Activated CD4-positive, alpha-beta T cell treated with anti-CD3 and anti-CD28 coated beads, Interleukin-2, amount 50 U/mL, for 24 hours (primary cell): ENCODE results near the gene OMA1.
"Not testable (repeated sequence)": the region's sequence is repeated elsewhere in the genome, so short reads cannot be mapped to it uniquely, and the experiment has no call there.

Source experiments
- DNase-seq, 2 donors: peaks; one replicate each; pipeline ENCODE4 v3.0.0-alpha.2; 2020; ENCODE audit warnings: low read depth in 1 of 2, low spot score in 1 of 2

Gene OMA1

DNA sequence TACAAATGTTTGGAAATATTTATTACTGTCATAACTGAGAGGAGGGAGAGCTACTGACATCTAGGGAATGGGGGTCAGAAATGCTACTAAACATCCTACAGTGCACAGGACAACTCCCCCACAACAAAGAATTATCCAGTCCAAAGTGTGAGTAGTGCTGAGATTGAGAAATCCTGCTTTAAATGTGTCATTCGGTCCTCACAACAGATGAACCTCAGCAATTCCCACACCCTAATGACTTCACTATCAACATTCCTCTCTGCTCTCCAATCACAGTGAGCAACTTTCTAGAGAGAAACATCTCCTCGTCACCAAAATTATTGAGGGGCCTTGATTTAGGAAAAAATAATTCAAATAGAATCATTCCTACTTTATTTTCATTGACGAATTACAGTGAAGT is 18.0 kb downstream of the OMA1 start:
- DNase-seq = no peak

DNA sequence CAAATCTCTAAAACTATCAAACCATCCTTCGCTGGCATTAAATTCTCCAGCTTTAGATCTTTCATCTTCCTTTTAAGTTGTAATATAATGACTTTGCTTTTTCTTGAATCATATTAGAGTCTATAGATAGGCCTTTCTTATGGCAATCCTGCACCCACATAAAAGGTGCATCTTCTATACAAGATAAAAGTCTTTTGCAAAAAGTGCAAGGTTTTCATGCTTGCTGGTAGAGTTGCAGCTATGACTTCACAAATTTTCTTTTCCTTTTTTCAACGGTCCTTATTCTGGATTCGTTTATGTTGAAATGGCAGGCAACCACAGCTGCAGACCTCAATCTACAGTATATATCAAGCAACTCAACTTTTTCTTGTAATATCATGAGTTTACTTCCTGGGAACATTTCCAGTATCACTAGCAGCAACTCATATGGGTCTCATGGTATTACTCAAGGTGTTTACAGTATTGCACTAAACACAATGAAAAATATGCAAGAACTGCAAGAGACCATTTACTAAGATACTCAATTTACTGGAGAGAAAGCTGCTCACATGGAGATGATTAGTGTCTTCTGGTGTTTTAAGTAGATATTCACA is 22.1 kb downstream of the OMA1 start:
- no peak for DNase-seq

DNA sequence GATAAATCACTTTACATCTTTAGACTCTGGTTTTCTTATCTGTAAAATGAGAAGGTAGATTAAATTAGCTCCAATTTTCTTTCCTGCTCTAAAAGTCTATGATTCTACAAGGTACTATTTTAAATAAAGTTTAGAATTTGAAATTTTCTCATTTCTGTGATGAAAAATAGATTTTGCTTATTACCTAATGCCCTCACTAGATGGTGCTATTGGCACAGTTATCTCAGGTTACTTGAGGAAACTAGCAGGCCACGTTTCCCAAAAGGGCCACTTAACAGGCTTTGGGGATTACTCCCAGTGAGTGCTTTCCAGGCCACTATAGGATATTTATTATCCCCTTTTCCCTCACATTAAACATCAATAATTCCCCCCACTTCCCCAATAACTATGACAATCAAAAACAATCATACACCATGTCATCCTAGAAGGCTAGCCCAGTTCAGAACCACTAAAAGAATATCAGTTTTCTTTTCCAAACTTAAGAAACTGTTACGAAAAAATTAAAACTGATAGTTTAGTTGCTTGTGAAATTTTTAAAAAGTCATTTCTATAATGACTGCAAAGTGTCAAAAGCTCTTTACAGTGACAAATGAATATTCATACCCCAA is 30.6 kb downstream of the OMA1 start:
- DNase-seq = peak in 1 of 2 donors; percentile 26

DNA sequence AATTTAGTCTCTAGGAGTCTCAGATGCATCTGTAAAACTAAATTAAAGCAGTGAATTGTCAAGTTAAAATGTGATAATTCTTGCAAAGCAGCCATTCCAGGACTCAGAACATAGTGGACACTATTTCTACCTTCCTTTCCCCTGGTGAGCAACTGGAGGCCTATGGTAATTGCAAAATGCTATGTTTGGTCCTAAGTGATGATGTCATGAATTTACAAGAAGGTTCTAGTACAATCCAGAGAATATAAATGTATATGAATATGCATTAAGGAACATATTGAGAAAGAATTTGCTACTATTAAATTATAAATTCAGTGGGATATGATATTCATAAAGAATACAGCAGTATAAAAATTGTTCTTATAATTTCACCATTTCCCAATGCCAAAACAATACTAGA is 32.6 kb downstream of the OMA1 start:
- DNase-seq = no peak

- DNase-seq = no peak
Observed at GRCh38 chr1:58508629-58509028, 37.9 kb downstream of the OMA1 start.

DNA sequence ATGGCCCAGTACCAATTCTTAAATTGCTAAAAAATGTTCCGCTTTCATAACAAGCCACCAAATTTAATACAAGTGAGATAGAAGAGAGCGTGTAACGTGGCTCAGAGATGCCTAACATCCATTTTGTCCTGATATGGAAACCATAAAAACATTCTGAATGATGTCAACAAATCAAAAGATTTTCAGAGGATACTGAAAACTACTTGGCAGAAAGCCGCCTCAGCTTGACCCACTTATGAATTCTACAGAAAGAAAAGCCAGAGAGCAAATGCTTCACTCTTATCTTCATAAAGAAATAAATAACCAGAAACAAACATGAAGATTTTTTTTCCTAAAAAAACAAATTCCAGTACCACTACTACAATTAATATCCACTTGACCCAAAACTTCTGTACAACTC is 41.2 kb downstream of the OMA1 start:
- no peak for DNase-seq

- no peak for DNase-seq
Observed at GRCh38 chr1:58502519-58502918, 44.0 kb downstream of the OMA1 start.

GRCh38 chr1:58500043-58500442 is 46.5 kb downstream of the OMA1 start:
- no peak for DNase-seq

DNA sequence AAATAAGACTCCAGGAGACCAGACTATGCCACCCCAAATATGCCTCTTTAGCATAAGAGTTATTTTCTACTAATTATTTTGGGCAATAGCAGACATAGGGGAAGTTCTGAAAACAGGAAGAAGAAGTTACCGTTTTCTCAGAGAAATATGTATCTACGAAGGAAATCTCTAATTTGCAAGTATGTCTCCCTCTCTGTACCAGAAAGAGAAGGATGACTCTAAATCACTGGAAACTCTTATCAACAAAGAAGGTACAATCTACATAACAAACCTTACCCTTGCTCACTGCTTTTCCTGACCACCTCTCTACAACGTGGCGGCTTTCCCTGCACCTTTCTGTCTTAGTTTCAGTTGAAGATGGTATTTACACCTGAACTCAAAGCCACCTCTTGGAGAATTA is 49.0 kb downstream of the OMA1 start:
- DNase-seq = no peak

DNA sequence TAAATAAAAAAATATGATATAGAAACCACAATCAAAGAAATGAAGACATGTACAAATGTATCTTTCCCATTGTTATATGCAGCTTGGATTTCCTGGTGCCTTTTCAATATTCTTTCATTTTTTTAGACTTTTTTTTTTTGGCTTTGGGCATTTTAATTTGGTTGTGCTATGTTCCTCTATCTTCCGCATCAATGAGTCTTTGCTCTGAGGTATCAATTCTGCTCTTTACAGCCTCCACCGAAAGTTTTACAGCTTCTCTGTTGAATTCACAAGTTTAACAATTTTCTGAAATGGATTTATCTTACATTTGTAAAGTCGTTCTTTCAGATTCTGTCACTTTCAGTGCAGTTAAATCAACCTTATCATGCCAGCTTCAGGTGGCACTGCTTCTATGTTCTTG is 50.5 kb downstream of the OMA1 start:
- DNase-seq = no peak

DNA sequence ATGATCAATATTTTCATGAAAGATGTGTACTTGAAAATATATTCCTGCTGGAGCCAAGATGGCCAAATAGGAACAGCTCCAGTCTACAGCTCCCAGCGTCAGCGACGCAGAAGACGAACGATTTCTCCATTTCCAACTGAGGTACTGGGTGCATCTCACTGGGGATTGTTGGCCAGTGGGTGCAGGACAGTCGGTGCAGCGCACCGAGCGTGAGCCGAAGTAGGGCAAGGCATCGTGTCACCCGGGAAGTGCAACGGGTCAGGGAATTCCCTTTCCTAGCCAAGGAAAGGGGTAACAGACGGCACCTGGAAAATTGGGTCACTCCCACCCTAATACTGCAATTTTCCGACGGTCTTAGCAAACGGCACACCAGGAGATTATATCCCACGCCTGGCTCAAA is 57.6 kb downstream of the OMA1 start:
- DNase-seq = not testable (repeated sequence)

DNA sequence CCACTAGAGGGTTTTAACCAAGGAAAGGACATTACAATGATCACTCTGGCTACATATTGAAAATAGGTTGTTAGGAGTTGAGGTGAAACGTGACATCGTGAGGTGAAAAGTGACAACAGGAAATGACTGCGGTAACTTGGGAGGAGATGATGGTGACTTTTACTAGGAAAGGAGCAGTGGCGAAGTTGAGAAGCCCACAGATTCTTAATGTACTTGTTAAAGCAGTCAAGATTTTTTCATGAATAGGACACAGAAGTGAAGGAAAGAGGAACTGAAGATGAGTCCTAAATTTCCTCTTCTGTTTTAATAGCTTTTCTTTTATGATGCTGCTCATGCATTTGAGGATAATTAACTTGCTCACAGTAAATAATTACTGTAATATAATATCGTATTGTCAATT is 59.5 kb downstream of the OMA1 start:
- DNase-seq = no peak

DNA sequence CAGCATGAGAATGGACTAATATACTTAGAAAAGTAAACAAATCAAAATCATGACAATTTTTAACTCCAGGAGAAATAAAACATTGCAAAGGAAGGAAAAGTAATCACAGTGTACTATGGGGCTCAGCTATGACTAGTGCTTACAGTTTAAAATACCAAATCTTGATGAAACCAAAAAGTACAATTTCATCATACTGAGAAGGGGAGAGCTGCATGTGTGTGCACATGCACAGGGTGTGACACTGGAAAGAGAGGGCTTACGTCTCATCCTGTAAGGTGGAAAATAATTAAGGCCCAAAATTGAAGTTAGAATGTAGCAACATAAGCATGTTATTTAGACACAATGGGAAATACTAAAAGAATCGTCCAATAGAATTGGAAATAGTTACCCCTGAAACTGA is 64.6 kb downstream of the OMA1 start:
- DNase-seq = no peak

DNA sequence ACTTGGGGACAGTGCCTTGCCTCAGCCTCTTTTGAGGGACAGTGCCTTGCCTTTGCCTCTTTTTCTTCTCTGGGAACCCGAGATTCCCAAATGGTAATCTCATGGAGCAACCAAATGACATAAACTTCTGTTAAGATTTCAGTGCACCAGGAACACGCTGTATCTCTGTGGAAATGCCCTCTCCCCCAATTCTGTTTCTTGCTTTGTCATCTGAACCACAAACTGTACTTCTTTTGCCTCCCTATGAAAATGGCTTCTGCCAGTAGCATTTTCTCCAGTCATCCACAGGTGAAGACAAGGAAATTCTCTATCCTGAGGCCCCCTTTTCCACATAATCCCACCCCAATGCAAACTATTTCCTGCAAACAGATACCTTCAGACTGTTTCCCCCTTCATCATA is 66.3 kb downstream of the OMA1 start:
- DNase-seq = no peak

- no peak for DNase-seq
Observed at GRCh38 chr1:58477390-58477789, 69.1 kb downstream of the OMA1 start.

DNA sequence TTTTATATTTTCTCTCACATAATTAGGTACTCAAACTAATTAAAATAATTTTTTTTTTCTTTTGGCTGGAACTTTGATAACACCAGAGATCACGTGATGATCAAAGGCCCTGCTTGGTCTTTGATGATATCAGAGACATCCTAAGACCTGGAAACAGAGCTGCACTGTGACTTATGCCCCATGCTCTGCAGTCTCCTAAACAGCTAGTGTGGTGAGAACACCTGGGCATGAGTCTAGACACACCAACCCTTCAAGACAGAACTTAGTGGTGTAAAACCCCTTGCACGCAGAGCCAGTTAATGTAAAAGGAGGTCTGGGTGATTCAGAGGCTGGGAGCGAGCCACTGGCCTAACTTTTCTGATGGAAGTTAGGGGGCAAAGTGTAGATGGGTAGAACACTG is 70.3 kb downstream of the OMA1 start:
- no peak for DNase-seq

DNA sequence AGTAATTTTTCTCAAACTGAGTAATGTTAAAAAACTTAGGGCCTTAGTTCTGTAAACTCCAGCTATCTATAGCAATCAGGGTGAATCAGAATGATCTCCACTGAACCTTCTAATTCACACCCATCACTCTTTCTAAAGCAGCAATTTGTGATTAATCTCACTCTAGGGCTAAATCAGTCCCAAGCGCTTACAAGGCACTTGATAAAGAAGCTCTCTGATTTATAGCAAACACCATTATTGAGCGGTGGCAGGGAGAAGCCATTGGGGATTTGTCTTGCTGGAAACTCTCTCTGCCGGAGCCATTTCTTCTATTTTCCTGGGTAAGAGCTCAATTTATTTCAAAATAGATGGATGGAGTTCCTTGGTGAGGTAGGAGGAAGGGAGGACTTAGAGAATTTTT is 77.0 kb downstream of the OMA1 start:
- DNase-seq = no peak

DNA sequence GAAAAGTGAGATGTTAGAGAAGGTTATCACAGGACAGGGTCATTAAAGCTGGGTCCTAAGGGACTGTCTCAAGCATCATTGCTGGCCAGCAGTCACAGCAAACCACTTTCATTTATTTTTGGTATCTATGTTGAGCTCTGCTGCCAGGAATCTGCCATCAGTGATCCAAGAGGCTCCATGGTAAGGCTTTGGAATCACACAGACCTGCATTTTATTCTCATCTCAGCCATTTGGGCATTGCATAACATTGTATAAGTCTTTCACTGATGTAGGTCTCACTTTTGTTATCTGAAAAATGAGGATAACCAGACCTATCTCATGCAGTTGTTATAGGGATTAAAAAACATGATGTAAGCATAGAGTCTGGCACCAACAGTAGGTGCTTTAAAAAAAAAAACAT is 77.5 kb downstream of the OMA1 start:
- DNase-seq = no peak

DNA sequence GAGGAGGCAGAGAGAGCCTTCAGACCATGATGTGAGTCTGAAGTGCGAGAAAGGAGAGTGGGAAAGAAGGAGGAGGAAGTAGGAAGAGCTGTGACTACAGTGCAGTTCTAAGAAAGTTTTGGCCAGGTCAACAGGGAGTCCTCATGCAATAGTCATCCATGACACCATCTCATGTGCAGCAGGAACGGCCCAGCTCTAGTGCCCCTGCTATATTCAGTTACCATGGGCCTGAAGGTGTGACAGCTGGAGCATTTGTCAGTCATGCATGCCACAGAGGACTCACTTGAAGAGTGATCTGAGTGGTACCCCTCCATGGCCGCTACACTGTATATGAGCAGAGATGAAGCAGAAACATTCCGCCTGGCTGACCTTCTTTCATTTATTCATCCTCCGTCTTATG is 77.9 kb downstream of the OMA1 start:
- no peak for DNase-seq

DNA sequence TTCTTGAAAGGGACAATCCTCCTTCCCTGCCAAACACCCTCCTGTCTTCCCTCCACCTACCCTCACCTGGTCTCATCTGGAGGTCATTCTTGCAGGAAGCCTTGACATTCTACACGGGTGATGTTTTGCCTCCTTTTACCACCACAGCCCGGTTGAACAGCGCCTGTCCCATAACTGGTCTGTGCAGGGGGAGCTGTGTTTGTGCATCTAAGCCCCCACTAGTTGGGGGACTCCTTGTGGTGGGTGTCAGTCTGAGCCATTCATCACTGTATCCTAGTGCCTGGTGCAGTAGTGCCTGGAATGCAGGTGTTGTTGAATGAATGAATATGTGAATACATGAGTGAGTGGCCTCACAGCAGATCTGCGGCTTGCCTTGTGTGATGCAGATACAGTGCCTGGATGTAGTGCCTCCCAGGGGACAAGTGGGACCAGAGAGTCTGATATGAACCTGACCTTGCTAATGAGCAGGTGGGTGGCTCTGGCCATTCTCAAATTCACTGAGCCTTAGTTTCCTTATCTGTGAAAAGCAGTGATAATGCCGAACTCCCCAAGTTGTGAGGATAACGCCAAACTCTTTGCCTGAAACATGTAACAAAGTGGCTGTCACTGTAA is 79.8 kb downstream of the OMA1 start:
- no peak for DNase-seq

DNA sequence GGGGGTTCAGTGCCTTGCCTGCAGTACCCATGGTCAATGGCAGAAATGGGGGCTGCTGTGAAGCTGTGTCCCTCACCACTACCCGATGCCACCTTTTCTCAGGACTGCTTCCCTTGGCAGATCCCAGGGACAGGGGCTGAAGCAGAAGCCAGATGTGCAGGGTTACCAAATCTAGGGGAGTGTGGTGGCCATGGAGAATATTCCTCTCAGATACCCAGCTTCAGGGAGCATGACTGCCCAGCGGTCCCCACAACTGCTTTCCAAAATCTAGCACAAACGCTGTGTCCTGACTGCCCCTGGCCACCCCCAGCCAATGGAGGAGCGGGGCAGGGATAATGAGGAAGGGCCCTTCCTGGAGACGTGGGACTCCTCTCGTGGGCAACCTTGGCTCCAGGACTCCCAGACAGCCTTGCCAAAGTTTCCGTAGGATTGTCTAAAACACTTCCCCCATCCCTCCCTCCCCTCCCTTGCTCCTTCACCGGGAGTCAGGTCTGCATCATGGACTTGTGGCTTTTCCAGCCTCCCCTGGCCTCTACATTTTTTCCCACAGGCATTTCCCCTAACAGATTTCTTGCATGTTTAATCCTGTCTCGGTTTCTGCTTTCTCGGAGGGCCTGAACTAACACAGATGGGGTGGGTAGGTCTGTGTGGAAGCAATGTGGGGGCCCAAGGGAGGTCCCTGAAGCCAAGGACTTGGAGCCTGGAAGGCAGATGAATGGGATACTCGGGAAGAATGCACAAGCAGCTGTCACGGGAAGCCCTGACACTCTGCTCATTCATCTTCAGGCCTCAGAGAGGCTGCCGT is 80.5 kb downstream of the OMA1 start:
- no peak for DNase-seq

GRCh38 chr1:58465176-58465575 is 81.3 kb downstream of the OMA1 start:
- DNase-seq = no peak
